ENCODE results near the gene DNM3.
"Not testable (repeated sequence)": the region's sequence is repeated elsewhere in the genome, so short reads cannot be mapped to it uniquely, and the experiment has no call there.

DNM3 gene

DNA sequence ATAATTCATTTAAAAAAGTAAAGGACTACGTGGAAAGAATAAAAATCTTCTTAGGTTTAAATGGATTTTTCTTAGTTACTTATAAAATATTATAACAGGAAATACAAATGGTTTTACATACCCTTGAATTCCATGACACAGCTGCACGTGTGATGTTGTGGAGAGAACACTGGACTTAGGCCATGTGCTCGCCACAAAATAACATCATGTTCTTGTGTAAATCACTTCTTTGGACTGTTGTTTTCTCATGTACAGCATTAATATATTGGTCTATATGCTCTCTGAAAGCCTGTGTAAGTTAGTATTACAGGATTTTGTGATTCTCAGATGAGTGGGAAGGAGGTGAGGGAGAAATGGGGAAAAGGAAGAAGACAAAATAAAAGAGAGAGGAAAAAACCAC lies 228.2 kb downstream of the DNM3 start:
- Histone ChIP-seq H3K4me2 (ENCODE audit: low read length) (no peak overlapping the region), H3K4me3 (ENCODE audit: low read depth, low read length, poor library complexity, severe bottlenecking) (no peak overlapping the region), H3K27me3 (ENCODE audit: insufficient read depth, low read length) (no peaks in the 10 kb centered on the region), H3K4me1 (ENCODE audit: insufficient read depth, low read length, severe bottlenecking) (no peaks in the 10 kb centered on the region), H3K9ac (ENCODE audit: low read length) (no peak overlapping the region), H3K9me2 (ENCODE audit: low read depth, low read length) (no peaks in the 10 kb centered on the region), H3K79me2 (ENCODE audit: insufficient read depth, low read length) (no peaks in the 10 kb centered on the region), H4K20me1 (ENCODE audit: insufficient read depth, low read length) (no peaks in the 10 kb centered on the region), H3K27ac (ENCODE audit: low read depth, low read length, poor library complexity, severe bottlenecking) (no peak overlapping the region), H3F3A (ENCODE audit: insufficient read depth, low read length) (no peaks in the 10 kb centered on the region), H3K9me3 (ENCODE audit: low read length) (no peaks in the 10 kb centered on the region), H2AFZ (ENCODE audit: low read length) (no peak overlapping the region), H3K36me3 (ENCODE audit: insufficient read depth, low read length) (no peaks in the 10 kb centered on the region)
- TF ChIP-seq, protein P1, sequence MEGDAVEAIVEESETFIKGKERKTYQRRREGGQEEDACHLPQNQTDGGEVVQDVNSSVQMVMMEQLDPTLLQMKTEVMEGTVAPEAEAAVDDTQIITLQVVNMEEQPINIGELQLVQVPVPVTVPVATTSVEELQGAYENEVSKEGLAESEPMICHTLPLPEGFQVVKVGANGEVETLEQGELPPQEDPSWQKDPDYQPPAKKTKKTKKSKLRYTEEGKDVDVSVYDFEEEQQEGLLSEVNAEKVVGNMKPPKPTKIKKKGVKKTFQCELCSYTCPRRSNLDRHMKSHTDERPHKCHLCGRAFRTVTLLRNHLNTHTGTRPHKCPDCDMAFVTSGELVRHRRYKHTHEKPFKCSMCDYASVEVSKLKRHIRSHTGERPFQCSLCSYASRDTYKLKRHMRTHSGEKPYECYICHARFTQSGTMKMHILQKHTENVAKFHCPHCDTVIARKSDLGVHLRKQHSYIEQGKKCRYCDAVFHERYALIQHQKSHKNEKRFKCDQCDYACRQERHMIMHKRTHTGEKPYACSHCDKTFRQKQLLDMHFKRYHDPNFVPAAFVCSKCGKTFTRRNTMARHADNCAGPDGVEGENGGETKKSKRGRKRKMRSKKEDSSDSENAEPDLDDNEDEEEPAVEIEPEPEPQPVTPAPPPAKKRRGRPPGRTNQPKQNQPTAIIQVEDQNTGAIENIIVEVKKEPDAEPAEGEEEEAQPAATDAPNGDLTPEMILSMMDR (IDR thresholded peaks at IDR 0.05; ENCODE audit: low read length), result no peak
- TF ChIP-seq EZH2 (IDR thresholded peaks at IDR 0.05; ENCODE audit: borderline replicate concordance, low read length), result no peak

DNA sequence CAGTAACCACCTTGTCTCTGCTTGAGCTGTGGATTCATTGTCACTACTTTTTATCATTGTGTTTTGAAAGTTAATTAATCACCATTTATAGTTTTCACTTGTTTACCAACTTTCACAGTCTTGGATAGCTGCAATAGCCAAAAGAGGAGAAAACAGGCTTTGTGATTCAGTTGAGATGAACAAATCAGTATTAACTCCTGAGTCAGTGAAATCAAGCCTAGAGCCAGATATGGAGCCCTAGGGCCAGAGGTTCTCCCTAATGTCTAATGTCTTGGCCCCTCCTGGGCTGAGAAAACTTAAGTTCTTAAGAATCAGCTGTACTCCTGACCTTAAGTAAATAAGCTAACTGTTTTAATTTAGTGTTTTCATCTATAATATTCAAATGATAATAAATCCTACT lies 228.8 kb downstream of the DNM3 start:
- Histone ChIP-seq H3K36me3 (ENCODE audit: insufficient read depth, low read length) (no peaks in the 10 kb centered on the region), H3K27ac (ENCODE audit: low read depth, low read length, poor library complexity, severe bottlenecking) (no peak overlapping the region), H3K4me1 (ENCODE audit: insufficient read depth, low read length, severe bottlenecking) (no peaks in the 10 kb centered on the region), H3K9me3 (ENCODE audit: low read length) (no peaks in the 10 kb centered on the region), H3K27me3 (ENCODE audit: insufficient read depth, low read length) (no peaks in the 10 kb centered on the region), H3K79me2 (ENCODE audit: insufficient read depth, low read length) (no peaks in the 10 kb centered on the region), H3F3A (ENCODE audit: insufficient read depth, low read length) (no peaks in the 10 kb centered on the region), H3K4me2 (ENCODE audit: low read length) (no peak overlapping the region), H3K9me2 (ENCODE audit: low read depth, low read length) (no peaks in the 10 kb centered on the region), H3K9ac (ENCODE audit: low read length) (no peak overlapping the region), H3K4me3 (ENCODE audit: low read depth, low read length, poor library complexity, severe bottlenecking) (no peak overlapping the region), H2AFZ (ENCODE audit: low read length) (no peak overlapping the region), H4K20me1 (ENCODE audit: insufficient read depth, low read length) (no peaks in the 10 kb centered on the region)
- TF ChIP-seq, protein P1 (IDR thresholded peaks at IDR 0.05; ENCODE audit: low read length), result no peak
- TF ChIP-seq EZH2 (IDR thresholded peaks at IDR 0.05; ENCODE audit: borderline replicate concordance, low read length), result no peak

DNA sequence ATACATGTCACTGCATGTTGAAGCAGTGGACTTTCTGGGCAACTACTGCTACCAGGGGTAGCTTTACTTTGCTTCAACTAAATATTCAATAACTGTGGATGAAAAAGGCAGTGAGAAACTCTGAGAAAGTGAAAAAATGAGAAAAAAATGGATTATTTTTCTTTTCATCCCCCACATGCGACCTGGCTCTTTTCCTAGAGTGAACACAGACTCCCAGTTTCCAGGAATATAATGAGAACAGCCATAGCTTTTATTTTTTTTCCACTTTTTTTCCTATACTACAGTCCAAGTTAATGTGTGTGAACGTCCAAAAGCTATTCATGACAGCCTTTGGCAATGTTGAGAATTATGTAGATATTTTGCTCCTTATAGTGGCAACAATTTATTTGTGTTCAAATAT lies 230.4 kb downstream of the DNM3 start:
- Histone ChIP-seq H3K4me1 (ENCODE audit: insufficient read depth, low read length, severe bottlenecking) (no peaks in the 10 kb centered on the region), H3F3A (ENCODE audit: insufficient read depth, low read length) (no peaks in the 10 kb centered on the region), H2AFZ (ENCODE audit: low read length) (no peak overlapping the region), H3K36me3 (ENCODE audit: insufficient read depth, low read length) (no peaks in the 10 kb centered on the region), H3K9ac (ENCODE audit: low read length) (no peak overlapping the region), H3K4me3 (ENCODE audit: low read depth, low read length, poor library complexity, severe bottlenecking) (no peak overlapping the region), H4K20me1 (ENCODE audit: insufficient read depth, low read length) (no peaks in the 10 kb centered on the region), H3K79me2 (ENCODE audit: insufficient read depth, low read length) (no peaks in the 10 kb centered on the region), H3K9me2 (ENCODE audit: low read depth, low read length) (no peaks in the 10 kb centered on the region), H3K27me3 (ENCODE audit: insufficient read depth, low read length) (no peaks in the 10 kb centered on the region), H3K27ac (ENCODE audit: low read depth, low read length, poor library complexity, severe bottlenecking) (no peak overlapping the region), H3K4me2 (ENCODE audit: low read length) (no peak overlapping the region), H3K9me3 (ENCODE audit: low read length) (no peaks in the 10 kb centered on the region)
- no peak for TF ChIP-seq EZH2 (IDR thresholded peaks at IDR 0.05; ENCODE audit: borderline replicate concordance, low read length)
- TF ChIP-seq, protein P1 (IDR thresholded peaks at IDR 0.05; ENCODE audit: low read length), result no peak

DNA sequence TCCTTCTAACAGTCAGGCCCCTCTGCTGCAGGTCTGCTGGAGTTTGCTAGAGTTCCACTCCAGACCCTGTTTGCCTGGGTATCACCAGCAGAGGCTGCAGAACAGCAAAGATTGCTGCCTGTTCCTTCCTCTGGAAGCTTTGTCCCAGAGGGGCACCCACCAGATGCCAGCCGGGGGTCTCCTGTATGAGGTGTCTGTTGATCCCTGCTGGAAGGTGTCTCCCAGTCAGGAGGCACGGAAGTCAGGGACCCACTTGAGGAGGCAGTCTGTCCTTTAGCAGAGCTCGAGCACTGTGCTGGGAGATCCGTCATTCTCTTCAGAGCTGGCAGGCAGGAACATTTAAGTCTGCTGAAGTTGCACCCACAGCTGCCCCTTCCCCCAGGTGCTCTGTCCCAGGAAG lies 238.6 kb downstream of the DNM3 start:
- H3K79me2 ChIP-seq (ENCODE audit: insufficient read depth, low read length); H3F3A ChIP-seq (ENCODE audit: insufficient read depth, low read length); H3K36me3 ChIP-seq (ENCODE audit: insufficient read depth, low read length); H3K27me3 ChIP-seq (ENCODE audit: insufficient read depth, low read length); H3K9ac ChIP-seq (ENCODE audit: low read length); H4K20me1 ChIP-seq (ENCODE audit: insufficient read depth, low read length); H3K4me2 ChIP-seq (ENCODE audit: low read length); H2AFZ ChIP-seq (ENCODE audit: low read length); H3K27ac ChIP-seq (ENCODE audit: low read depth, low read length, poor library complexity, severe bottlenecking); H3K9me3 ChIP-seq (ENCODE audit: low read length); H3K4me1 ChIP-seq (ENCODE audit: insufficient read depth, low read length, severe bottlenecking); H3K9me2 ChIP-seq (ENCODE audit: low read depth, low read length); H3K4me3 ChIP-seq (ENCODE audit: low read depth, low read length, poor library complexity, severe bottlenecking): not testable (repeated sequence)

Data from OCI-LY1 (cell line).